Psoas muscle (tissue), 8 donors: Measurements from ENCODE around the gene PTPN13. TPM values are rescaled to one million over a fixed set of nuclear protein-coding genes. Genes with fewer than 3 reads are reported as not detected.

Experiments used
- ATAC-seq, 4 donors: fragments of 200-7000 bp; cut with Tn5 transposase; one replicate each; pipeline ENCODE4 v1.9.1; 2020; ENCODE audit warnings: moderate library complexity in 3 of 4, mild to moderate bottlenecking in 2 of 4
- DNase-seq, 2 donors: peaks; one replicate each; pipeline ENCODE4 v3.0.0-alpha.2; 2020
- H3K27ac ChIP-seq: fragments of 200-600 bp; one replicate; pipeline ENCODE4 v1.8.0; 2022
- H3K27me3 ChIP-seq, 3 donors: fragments of 200-600 bp in 1 of 3; one replicate each; pipeline versions ENCODE4 v1.6.1 to v1.8.0; 2013 to 2022; ENCODE audit warnings: low read length in 2 of 3, mild to moderate bottlenecking in 2 of 3, moderate library complexity in 1 of 3; ENCODE audit not compliant: insufficient read depth in 3 of 3
- H3K36me3 ChIP-seq, 2 donors: fragments of 200-600 bp in 1 of 2; one replicate each; pipeline versions ENCODE4 v1.6.1 to v1.8.0; 2013 to 2022; ENCODE audit warnings: low read depth in 1 of 2, mild to moderate bottlenecking in 1 of 2, moderate library complexity in 1 of 2; ENCODE audit not compliant: insufficient read depth in 1 of 2
- H3K4me1 ChIP-seq: fragments of 200-600 bp; one replicate; pipeline ENCODE4 v1.8.0; 2022
- H3K4me3 ChIP-seq: fragments of 200-600 bp; one replicate; pipeline ENCODE4 v1.8.0; 2022; ENCODE audit warnings: mild to moderate bottlenecking
- H3K9me3 ChIP-seq: fragments of 200-600 bp; one replicate; pipeline ENCODE4 v1.8.0; 2022
- WGBS, 3 donors: extraction: QIAGEN DNeasy Blood & Tissue Kit; methylation state at CpG; one replicate each; pipeline versions ENCODE4 v1.1.6 to v1.1.7; 2013; 5-methylcytosine and 5-hydroxymethylcytosine counted together
- intact Hi-C, 2 donors: fragments of 100-400 bp; cut with DNase I; formaldehyde crosslinking; loops; one replicate each; pipeline versions ENCODE4 v1.11.0 to v1.14.2; 2022
- polyA plus RNA-seq, 3 donors: library from polyadenylated mRNA; stranded (reverse); fragments of 200-250 nt; gene quantifications; one replicate each; pipeline ENCODE4 v1.2.3, GENCODE V29; 2013
- total RNA-seq, 4 donors: library from RNA; stranded (reverse); fragmentation: NEBNext Ultra II Directional in 2 of 4; extraction: Animal tissue kit (Norgen Biotek cat#: 25700) in 2 of 4; gene quantifications; one replicate each; pipeline versions ENCODE4 v1.2.1 to v1.2.4, GENCODE V29; 2021 to 2023
- TF ChIP-seq, protein P1 (sequence below): fragments of 200-600 bp; IDR thresholded peaks from one replicate; pipeline ENCODE4 v1.8.0; 2022; ENCODE audit warnings: antibody characterized with exemption
- donor health status: healthy with polysubstance abuse.
- donor health status: DM: no; HTN: no; CAD: no; lungs with moderate emphysema.
- donor health status: Bipolar disorder and iron deficiency.
- donor health status: healthy.
- donor health status: DM: yes; HTN: yes; CAD: no.
- donor health status: DM: no; HTN: no; CAD: no.
- donor health status: DM: no; HTN: no; CAD: no.
- donor health status: DM: yes; HTN: yes; CAD: no.

Gene PTPN13
- total and polyA plus RNA-seq, 7 donors, result 0.22 to 2.4 (median 0.89) TPM

- TF ChIP-seq, protein P1, sequence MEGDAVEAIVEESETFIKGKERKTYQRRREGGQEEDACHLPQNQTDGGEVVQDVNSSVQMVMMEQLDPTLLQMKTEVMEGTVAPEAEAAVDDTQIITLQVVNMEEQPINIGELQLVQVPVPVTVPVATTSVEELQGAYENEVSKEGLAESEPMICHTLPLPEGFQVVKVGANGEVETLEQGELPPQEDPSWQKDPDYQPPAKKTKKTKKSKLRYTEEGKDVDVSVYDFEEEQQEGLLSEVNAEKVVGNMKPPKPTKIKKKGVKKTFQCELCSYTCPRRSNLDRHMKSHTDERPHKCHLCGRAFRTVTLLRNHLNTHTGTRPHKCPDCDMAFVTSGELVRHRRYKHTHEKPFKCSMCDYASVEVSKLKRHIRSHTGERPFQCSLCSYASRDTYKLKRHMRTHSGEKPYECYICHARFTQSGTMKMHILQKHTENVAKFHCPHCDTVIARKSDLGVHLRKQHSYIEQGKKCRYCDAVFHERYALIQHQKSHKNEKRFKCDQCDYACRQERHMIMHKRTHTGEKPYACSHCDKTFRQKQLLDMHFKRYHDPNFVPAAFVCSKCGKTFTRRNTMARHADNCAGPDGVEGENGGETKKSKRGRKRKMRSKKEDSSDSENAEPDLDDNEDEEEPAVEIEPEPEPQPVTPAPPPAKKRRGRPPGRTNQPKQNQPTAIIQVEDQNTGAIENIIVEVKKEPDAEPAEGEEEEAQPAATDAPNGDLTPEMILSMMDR, result no peak
- no peaks in the 10 kb centered on the region for H3K27me3 ChIP-seq
- intact Hi-C loops, result no loop called here
- no peak overlapping the region for H3K4me3 ChIP-seq
- H3K9me3 ChIP-seq, result no peaks in the 10 kb centered on the region
- no peaks in the 10 kb centered on the region for H3K36me3 ChIP-seq
- H3K27ac ChIP-seq, result no peak overlapping the region
- ATAC-seq, result no peak
- no peak for DNase-seq
- H3K4me1 ChIP-seq, result no peaks in the 10 kb centered on the region
These were observed 12.7 kb downstream of the PTPN13 start for GRCh38 chr4:86606809-86607208.

DNA sequence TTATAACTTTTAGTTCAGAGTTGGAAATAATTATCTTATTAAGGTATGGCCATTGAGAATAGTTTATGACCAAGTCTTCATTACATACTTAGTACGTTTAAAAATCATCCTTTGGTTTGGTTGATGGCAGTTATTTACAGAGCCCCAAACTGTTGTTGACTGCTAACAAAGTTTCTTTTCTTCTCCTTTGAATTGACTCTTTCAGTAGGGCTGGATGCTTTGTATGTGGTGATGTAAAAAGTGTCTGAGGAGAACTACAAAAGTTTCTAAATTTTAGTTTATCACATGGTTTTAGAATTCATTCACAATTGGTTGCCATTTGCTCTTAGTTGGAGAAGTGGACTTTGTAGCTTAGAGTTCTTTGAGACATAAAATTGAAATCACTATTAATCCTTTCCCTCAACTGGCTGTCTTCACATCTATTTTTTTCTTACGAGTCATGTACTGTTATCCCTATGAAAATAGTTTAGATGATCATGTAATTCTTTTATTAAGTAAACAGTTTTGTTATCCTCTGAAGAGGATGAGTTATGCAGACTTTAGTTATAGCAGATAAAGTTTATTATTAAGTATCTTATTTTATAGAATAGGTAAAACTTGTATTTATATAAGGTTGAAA, 14.8 kb downstream of the PTPN13 start:
- intact Hi-C loops, result no loop called here
- no peak for ATAC-seq
- WGBS, 3 donors, result 66 to 94% (median 87%) methylated on average over 2 of the region's 2 CpGs
- DNase-seq, result no peak
- Histone ChIP-seq H3K4me3 (no peak overlapping the region), H3K36me3 (no peaks in the 10 kb centered on the region), H3K9me3 (no peaks in the 10 kb centered on the region), H3K4me1 (no peaks in the 10 kb centered on the region), H3K27me3 (no peaks in the 10 kb centered on the region), H3K27ac (no peak overlapping the region)
- TF ChIP-seq, protein P1, result no peak

DNA sequence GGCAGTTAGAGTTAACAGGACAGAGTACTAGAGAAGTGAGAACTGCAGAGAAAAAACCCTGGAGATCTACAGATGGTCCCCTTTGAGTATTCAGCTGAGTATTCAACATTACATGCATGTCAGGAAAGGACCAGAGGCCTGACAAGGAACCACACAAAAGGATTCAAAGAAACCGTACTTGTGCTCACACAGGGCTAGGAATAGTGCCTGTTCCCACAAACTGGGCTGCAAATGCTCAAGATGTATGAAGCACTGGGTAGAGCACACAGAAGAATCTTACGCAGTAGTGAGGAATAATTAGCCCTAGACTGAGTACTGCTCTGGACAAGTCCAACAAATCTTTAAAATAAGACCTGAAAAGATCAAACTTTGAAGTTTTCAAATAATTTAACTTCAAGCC, 17.6 kb downstream of the PTPN13 start:
- no peaks in the 10 kb centered on the region for H3K9me3 ChIP-seq
- 75 to 86% (median 82%) methylated on average over 2 of the region's 2 CpGs for WGBS, 3 donors
- TF ChIP-seq, protein P1, result no peak
- no peak overlapping the region for H3K27ac ChIP-seq
- no peaks in the 10 kb centered on the region for H3K27me3 ChIP-seq
- no peak overlapping the region for H3K4me3 ChIP-seq
- intact Hi-C loops, result no loop called here
- H3K4me1 ChIP-seq, result no peaks in the 10 kb centered on the region
- no peak for ATAC-seq
- no peaks in the 10 kb centered on the region for H3K36me3 ChIP-seq
- no peak for DNase-seq

DNA sequence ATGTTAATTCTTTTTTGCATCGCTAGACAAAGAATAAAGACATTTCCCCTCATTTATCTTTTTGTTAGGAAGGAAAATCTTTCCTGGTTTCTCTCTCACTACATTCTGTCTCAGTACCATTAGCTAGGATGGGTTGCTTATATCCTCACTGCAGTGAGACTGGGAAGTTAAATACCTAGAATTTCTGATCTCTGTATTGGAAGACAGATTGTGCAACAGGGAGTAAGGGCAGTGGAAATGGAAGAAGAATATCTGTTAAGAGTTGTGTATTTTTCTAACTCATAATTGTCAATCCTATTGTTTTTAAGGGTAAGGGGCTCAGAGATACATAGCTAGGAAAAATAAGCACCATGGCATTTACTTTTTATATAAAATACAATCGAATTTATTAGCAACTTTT, 19.6 kb downstream of the PTPN13 start:
- Histone ChIP-seq H3K27me3 (no peaks in the 10 kb centered on the region), H3K9me3 (no peaks in the 10 kb centered on the region), H3K36me3 (no peaks in the 10 kb centered on the region), H3K4me1 (no peaks in the 10 kb centered on the region), H3K27ac (no peak overlapping the region), H3K4me3 (no peak overlapping the region)
- WGBS, 3 donors, result 83 to 94% (median 88%) methylated on average over 2 of the region's 2 CpGs
- DNase-seq (no peak), ATAC-seq (no peak)
- TF ChIP-seq, protein P1, result no peak
- intact Hi-C loops, result no loop called here

DNA sequence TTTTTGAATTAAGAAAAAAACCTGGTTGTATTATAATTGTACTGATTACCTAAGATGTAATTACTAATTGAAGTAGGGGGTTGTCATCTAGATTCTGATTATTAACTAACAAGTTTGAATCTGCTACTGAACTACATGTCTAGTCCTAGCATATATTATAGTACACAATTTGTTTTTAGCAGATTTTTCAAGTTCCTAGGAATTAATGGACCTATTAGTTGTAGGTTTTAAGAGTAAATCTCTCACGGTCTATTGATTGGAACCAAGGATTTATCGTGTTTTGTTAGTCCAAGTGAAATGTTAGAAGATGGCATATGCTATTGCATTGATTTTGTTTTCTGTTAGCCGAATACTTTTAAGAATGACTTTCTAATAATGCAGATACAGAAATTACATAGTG, 20.8 kb downstream of the PTPN13 start:
- DNase-seq, result no peak
- ATAC-seq, result no peak
- no peaks in the 10 kb centered on the region for H3K27me3 ChIP-seq
- TF ChIP-seq, protein P1, result no peak
- no peaks in the 10 kb centered on the region for H3K36me3 ChIP-seq
- WGBS, 3 donors, result 89 to 91% (median 91%) methylated on average over 3 of the region's 3 CpGs
- no peak overlapping the region for H3K4me3 ChIP-seq
- H3K9me3 ChIP-seq, result no peaks in the 10 kb centered on the region
- no peaks in the 10 kb centered on the region for H3K4me1 ChIP-seq
- intact Hi-C loops, result no loop called here
- H3K27ac ChIP-seq, result no peak overlapping the region
